ENCODE results near the gene JMJD6. TPM values are rescaled to one million over a fixed set of nuclear protein-coding genes. Genes with fewer than 3 reads are reported as not detected.
"Not testable (repeated sequence)": the region's sequence is repeated elsewhere in the genome, so short reads cannot be mapped to it uniquely, and the experiment has no call there.

JMJD6 gene
- total and polyA plus RNA-seq, 2 experiments from 2014 or later: 11.4 to 12.8 TPM

- H3K4me3 Mint-ChIP-seq; H3K9me3 Mint-ChIP-seq; H4K20me1 ChIP-seq (replicated peaks; ENCODE audit: insufficient read depth); H3K27ac Mint-ChIP-seq; H3K27me3 Mint-ChIP-seq (ENCODE audit: insufficient read depth, low read depth, poor library complexity); H3K9me2 ChIP-seq (ENCODE audit: insufficient read depth); H3K36me3 ChIP-seq (ENCODE audit: insufficient read depth); H3K4me1 Mint-ChIP-seq; H3F3A ChIP-seq (replicated peaks; ENCODE audit: low read depth); H3K27me3 ChIP-seq (ENCODE audit: insufficient read depth); H3K79me2 ChIP-seq (replicated peaks; ENCODE audit: insufficient read depth); ATAC-seq; DNase-seq (ENCODE audit: low spot score); H3K4me3 ChIP-seq; H3K27ac ChIP-seq (ENCODE audit: low read depth); H2AFZ ChIP-seq; H3K4me2 ChIP-seq; H3K4me1 ChIP-seq (ENCODE audit: insufficient read depth): not testable (repeated sequence)
- peaks cover 43% of the 10 kb centered on the region for H3K36me3 Mint-ChIP-seq (ENCODE audit: low read depth)
Observed at GRCh38 chr17:76745785-76746184, 19.4 kb upstream of the JMJD6 start.

GRCh38 chr17:76744747-76745146, 18.3 kb upstream of the JMJD6 start:
- Mint-ChIP-seq H3K27ac (no peak overlapping the region), H3K4me3 (no peak overlapping the region), H3K36me3 (ENCODE audit: low read depth) (peaks cover 40% of the 10 kb centered on the region), H3K4me1 (no peaks in the 10 kb centered on the region), H3K27me3 (ENCODE audit: insufficient read depth, low read depth, poor library complexity) (peaks cover 2% of the 10 kb centered on the region), H3K9me3 (no peaks in the 10 kb centered on the region)
- Histone ChIP-seq H3K9me2 (ENCODE audit: insufficient read depth) (no peaks in the 10 kb centered on the region), H3K27ac (ENCODE audit: low read depth) (no peak overlapping the region), H3K4me1 (ENCODE audit: insufficient read depth) (no peaks in the 10 kb centered on the region), H3K4me2 (no peak overlapping the region), H3K79me2 (replicated peaks; ENCODE audit: insufficient read depth) (0 out of 2 replicates have a peak, but pooled peaks cover under 1% of the 10 kb centered on the region), H3K27me3 (ENCODE audit: insufficient read depth) (no peaks in the 10 kb centered on the region), H4K20me1 (replicated peaks; ENCODE audit: insufficient read depth) (no peaks in the 10 kb centered on the region), H3K4me3 (no peak overlapping the region), H2AFZ (no peak overlapping the region), H3F3A (replicated peaks; ENCODE audit: low read depth) (no peaks in the 10 kb centered on the region), H3K36me3 (ENCODE audit: insufficient read depth) (0 out of 2 replicates have a peak, but pooled peaks cover 5% of the 10 kb centered on the region)
- DNase-seq (ENCODE audit: low spot score) (no peak), ATAC-seq (no peak)
- no peak for TF ChIP-seq ETS1 (IDR thresholded peaks at IDR 0.05)
- TF ChIP-seq ZNF114 (CRISPR knock-in tag; IDR thresholded peaks at IDR 0.05): no peak
- no peak for TF ChIP-seq NANOG (IDR thresholded peaks at IDR 0.05; ENCODE audit: borderline replicate concordance)
- no peak for TF ChIP-seq CREB1 (CRISPR knock-in tag; IDR thresholded peaks at IDR 0.05; ENCODE audit: low read depth)
- TF ChIP-seq EZH2phosphoT487 (IDR thresholded peaks at IDR 0.05; ENCODE audit: unreplicated experiment): no peak
- TF ChIP-seq CTCF (conservative IDR thresholded peaks at IDR 0.05; ENCODE audit: low read depth in 2 of 2): no peak
- TF ChIP-seq ZNF462 (CRISPR knock-in tag; IDR thresholded peaks at IDR 0.05): no peak
- TF ChIP-seq STAT1 (IDR thresholded peaks at IDR 0.05; ENCODE audit: unreplicated experiment): no peak
- no peak for TF ChIP-seq ZNF331 (CRISPR knock-in tag; IDR thresholded peaks at IDR 0.05; ENCODE audit: low read depth)
- TF ChIP-seq JUNB (IDR thresholded peaks at IDR 0.05; ENCODE audit: unreplicated experiment): no peak

Data from GM23338 (cell line).